22Rv1 (cell line): ENCODE results near the gene HS6ST2.

Source experiments
- ZFX ChIP-seq: fragments of 450-650 bp; IDR thresholded peaks from 2 replicates; pipeline ENCODE4 v1.6.1; 2017; ENCODE audit warnings: antibody characterized with exemption, borderline replicate concordance
- TF ChIP-seq, protein P1 (sequence below): fragments of 450-650 bp; IDR thresholded peaks from 2 replicates; pipeline ENCODE4 v1.5.1; 2017; ENCODE audit warnings: mild to moderate bottlenecking

- TF ChIP-seq, protein P1, sequence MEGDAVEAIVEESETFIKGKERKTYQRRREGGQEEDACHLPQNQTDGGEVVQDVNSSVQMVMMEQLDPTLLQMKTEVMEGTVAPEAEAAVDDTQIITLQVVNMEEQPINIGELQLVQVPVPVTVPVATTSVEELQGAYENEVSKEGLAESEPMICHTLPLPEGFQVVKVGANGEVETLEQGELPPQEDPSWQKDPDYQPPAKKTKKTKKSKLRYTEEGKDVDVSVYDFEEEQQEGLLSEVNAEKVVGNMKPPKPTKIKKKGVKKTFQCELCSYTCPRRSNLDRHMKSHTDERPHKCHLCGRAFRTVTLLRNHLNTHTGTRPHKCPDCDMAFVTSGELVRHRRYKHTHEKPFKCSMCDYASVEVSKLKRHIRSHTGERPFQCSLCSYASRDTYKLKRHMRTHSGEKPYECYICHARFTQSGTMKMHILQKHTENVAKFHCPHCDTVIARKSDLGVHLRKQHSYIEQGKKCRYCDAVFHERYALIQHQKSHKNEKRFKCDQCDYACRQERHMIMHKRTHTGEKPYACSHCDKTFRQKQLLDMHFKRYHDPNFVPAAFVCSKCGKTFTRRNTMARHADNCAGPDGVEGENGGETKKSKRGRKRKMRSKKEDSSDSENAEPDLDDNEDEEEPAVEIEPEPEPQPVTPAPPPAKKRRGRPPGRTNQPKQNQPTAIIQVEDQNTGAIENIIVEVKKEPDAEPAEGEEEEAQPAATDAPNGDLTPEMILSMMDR: no peak
- no peak for TF ChIP-seq ZFX
These were observed 294.2 kb downstream of the HS6ST2 start for GRCh38 chrX:132664273-132664672.
